Stimulated activated naive CD8-positive, alpha-beta T cell treated with anti-CD3 and anti-CD28 coated beads, Interleukin-15, Interleukin-2, amounts not matched to agents 100 ng/mL and 50 ng/mL, for 24 hours (primary cell): ENCODE results near the gene C2CD3.
"Not testable (repeated sequence)": the region's sequence is repeated elsewhere in the genome, so short reads cannot be mapped to it uniquely, and the experiment has no call there.

Experiments
- H3K27ac Mint-ChIP-seq: one replicate; pipeline ENCODE4 v1.8.0; 2021; ENCODE audit warnings: mild to moderate bottlenecking, mixed read lengths
- H3K27me3 Mint-ChIP-seq: one replicate; pipeline ENCODE4 v1.8.0; 2021; ENCODE audit warnings: mixed read lengths
- H3K36me3 Mint-ChIP-seq: one replicate; pipeline ENCODE4 v1.8.0; 2021; ENCODE audit warnings: low read depth, mixed read lengths
- H3K4me1 Mint-ChIP-seq: one replicate; pipeline ENCODE4 v1.8.0; 2021; ENCODE audit warnings: low read depth, mixed read lengths
- H3K4me3 Mint-ChIP-seq: one replicate; pipeline ENCODE4 v1.8.0; 2021; ENCODE audit warnings: mild to moderate bottlenecking, mixed read lengths
- H3K9me3 Mint-ChIP-seq: one replicate; pipeline ENCODE4 v1.8.0; 2021; ENCODE audit warnings: mixed read lengths

Gene C2CD3

DNA sequence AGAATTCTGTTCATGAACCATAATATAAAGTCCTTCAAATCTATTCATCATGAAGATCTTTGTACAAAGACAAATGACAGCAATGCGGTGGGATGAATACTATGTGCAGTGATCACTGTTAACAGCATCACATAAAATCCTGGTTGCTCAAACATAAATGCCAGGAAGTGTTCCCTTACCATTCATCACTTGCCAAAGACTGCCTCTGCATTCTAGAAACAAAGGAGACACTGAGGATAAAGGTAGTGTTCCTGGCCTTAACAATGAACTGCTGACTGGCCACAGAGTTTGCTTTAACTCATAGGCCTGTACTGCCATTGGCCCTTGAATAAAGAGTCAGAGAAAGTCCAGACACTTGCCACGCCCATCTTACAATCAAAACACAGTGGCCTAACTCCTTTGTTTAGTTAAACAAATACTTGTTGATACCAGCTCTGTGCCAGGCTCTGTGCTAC, 29.5 kb downstream of the C2CD3 start:
- Mint-ChIP-seq H3K36me3 (peaks cover 30% of the 10 kb centered on the region), H3K4me3 (no peak overlapping the region), H3K4me1 (no peaks in the 10 kb centered on the region), H3K9me3 (no peaks in the 10 kb centered on the region), H3K27me3 (no peaks in the 10 kb centered on the region), H3K27ac (no peak overlapping the region)

DNA sequence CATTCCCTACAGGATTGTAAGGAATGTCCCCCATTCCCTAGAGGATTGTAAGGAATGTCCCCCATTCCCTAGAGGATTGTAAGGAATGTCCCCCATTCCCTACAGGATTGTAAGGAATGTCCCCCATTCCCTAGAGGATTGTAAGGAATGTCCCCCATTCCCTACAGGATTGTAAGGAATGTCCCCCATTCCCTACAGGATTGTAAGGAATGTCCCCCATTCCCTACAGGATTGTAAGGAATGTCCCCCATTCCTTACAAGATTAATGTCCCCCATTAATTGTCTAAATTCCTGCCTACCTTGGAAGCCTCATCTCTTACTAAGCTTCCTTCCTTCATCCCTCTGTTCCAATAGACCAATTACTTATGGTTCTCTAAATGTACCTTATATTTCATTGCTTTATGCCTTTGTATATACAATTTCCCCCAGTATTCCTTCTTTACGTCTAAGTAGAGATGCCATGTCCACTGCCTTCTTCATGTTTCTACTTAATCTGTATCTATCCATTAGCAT, 30.8 kb downstream of the C2CD3 start:
- H3K27me3 Mint-ChIP-seq, H3K4me1 Mint-ChIP-seq, H3K27ac Mint-ChIP-seq, H3K4me3 Mint-ChIP-seq, H3K9me3 Mint-ChIP-seq: not testable (repeated sequence)
- H3K36me3 Mint-ChIP-seq: peaks cover 32% of the 10 kb centered on the region

DNA sequence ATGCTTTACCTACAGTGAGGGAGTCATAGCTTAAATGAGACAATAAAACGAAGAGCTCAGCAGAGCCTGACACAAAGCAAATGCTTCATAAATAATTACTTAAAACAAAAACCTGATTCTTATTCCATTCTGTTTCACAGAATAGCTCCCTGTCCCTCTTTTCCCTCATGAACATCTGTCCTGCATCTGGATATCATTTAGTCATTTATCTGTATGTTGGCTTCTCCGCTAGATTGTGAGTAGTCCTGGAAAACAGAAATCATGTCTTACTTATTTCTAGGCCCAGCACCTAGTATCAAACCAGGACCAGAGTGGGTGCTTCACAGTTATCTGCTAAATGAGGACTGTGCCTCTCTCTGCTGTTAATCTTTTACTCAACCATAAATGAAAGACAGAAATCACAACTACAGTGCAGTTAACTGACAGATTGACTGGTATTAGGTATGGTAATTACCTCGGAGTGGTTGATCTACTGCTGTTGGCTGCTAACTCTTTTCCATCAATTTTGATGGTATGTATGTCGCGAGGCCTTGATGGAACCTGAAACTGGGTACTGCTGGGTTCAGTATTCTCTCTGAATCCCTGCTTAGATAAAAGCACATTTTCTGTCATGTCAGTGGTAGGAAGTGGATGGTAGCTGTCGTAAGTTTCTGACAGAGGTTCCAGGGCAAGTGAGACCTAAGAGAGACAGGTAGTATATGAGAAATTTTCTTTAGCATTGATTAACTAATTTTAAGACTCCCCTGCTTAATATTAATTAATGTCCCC, 31.5 kb downstream of the C2CD3 start:
- no peaks in the 10 kb centered on the region for H3K4me1 Mint-ChIP-seq
- no peaks in the 10 kb centered on the region for H3K27me3 Mint-ChIP-seq
- H3K27ac Mint-ChIP-seq: no peak overlapping the region
- H3K36me3 Mint-ChIP-seq: peaks cover 31% of the 10 kb centered on the region
- no peaks in the 10 kb centered on the region for H3K9me3 Mint-ChIP-seq
- no peak overlapping the region for H3K4me3 Mint-ChIP-seq

DNA sequence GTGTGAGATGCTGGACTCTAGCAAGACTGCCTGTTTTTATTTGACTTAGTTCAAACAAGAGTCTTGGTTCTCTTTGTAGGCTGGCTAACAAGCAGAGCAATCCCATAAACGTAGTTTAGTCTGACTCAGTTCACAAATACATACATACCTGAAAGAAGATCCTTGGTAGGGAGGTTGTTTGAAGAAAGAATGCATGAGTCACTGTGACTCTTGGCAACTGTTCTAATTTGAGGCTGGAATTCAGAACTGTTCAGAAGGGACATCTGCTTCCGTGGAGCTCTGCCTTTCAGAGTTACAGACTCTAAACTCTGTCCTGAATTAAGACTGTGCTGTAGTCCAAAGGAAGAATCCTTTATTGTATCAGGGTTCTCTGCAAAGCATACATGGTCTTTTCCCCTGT, 32.2 kb downstream of the C2CD3 start:
- Mint-ChIP-seq H3K9me3 (no peaks in the 10 kb centered on the region), H3K27me3 (no peaks in the 10 kb centered on the region), H3K36me3 (peaks cover 36% of the 10 kb centered on the region), H3K27ac (no peak overlapping the region), H3K4me1 (no peaks in the 10 kb centered on the region), H3K4me3 (no peak overlapping the region)

DNA sequence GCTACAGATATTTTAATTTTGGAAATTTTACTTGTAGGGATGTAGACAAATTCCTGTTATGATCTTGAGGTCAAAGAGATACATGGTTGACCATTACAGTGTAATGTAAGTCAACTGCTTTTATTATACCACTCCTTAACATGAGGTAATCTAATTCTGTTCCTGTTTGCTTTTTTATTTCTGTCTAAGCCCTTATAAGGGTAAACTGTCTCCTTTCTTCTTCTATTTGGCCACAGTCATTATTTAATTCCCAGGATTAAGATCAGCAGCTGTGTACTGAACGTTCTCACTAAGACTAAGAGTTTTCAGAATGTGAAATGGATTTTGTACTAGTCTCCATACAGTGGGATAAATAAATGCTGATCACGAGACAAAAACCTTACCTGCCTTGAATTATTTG, 32.8 kb downstream of the C2CD3 start:
- H3K27me3 Mint-ChIP-seq: no peaks in the 10 kb centered on the region
- no peaks in the 10 kb centered on the region for H3K9me3 Mint-ChIP-seq
- no peak overlapping the region for H3K4me3 Mint-ChIP-seq
- peaks cover 39% of the 10 kb centered on the region for H3K36me3 Mint-ChIP-seq
- H3K4me1 Mint-ChIP-seq: no peaks in the 10 kb centered on the region
- H3K27ac Mint-ChIP-seq: no peak overlapping the region

DNA sequence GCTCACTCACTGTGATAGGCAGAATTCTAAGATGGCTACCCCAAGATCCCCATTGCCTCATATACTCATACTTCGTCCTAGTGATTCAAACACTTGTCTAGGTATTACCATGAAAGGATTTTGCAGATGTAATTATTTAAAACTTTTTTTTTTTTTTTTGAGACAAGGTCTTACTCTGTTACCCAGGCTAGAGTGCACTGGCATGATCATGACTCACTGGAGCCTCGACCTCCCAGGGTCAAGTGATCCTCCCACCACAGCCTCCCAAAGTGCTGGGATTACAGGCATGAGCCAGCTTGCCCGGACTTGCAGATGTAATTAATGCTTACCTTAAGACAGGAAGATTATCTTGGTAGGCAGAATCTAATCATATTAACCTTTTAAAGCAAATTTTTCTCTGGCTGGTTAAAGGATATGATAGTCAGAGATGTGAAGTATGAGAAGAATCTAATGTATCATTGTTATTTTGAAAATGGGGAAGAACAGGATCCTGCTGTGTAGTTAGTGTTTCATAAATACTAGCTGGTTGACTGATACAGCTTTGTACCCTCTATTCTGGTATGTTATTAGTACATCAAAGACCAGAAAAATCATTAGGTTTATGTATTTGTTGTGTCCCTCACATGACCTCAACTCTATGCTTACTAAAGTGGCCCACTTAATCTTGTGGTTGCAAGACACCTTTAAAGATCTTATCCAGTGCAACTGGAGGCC, 35.5 kb downstream of the C2CD3 start:
- H3K27me3 Mint-ChIP-seq: no peaks in the 10 kb centered on the region
- H3K27ac Mint-ChIP-seq: no peak overlapping the region
- H3K36me3 Mint-ChIP-seq: peaks cover 66% of the 10 kb centered on the region
- H3K9me3 Mint-ChIP-seq: no peaks in the 10 kb centered on the region
- H3K4me3 Mint-ChIP-seq: no peak overlapping the region
- no peaks in the 10 kb centered on the region for H3K4me1 Mint-ChIP-seq

DNA sequence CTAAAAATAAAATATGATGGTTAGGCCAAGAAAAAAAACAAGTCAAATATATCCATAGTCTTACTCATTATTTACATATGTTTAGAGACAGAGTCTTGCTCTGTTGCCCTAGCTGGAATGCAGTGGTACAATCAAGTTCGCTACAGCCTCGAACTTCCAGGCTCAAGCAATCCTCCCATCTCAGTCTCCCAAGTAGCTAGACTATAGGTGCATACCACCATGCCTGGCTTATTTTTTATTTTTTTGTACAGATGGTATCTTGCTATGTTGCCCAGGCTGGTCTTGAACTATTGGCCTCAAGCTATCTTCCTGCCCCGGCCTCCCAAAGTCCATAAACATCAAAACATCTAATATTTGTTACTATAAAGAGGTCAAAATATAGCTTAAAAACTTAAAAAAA, 36.1 kb downstream of the C2CD3 start:
- Mint-ChIP-seq H3K27ac (no peak overlapping the region), H3K36me3 (peaks cover 67% of the 10 kb centered on the region), H3K4me1 (no peaks in the 10 kb centered on the region), H3K27me3 (no peaks in the 10 kb centered on the region), H3K4me3 (no peak overlapping the region), H3K9me3 (no peaks in the 10 kb centered on the region)

DNA sequence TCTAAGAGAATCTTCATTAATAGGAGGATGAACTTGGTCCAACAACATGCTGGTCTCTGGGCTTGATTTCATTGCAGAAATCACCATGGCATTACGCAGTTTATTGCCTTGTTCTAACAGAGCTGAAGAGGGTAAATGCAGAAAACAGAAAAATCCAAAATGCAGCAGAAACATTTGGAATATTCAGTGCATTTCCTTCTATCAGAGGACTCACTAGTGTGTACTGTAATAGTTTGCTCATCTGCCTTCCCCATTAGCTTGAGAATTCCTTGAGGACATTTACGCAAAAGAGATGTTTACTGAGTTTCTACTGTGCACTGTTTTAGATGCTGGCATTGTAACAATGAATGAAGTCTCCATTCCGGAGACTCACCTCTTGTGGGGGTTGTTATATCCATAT, 37.4 kb downstream of the C2CD3 start:
- no peaks in the 10 kb centered on the region for H3K9me3 Mint-ChIP-seq
- no peak overlapping the region for H3K27ac Mint-ChIP-seq
- no peaks in the 10 kb centered on the region for H3K4me1 Mint-ChIP-seq
- H3K27me3 Mint-ChIP-seq: no peaks in the 10 kb centered on the region
- no peak overlapping the region for H3K4me3 Mint-ChIP-seq
- H3K36me3 Mint-ChIP-seq: peaks cover 60% of the 10 kb centered on the region

DNA sequence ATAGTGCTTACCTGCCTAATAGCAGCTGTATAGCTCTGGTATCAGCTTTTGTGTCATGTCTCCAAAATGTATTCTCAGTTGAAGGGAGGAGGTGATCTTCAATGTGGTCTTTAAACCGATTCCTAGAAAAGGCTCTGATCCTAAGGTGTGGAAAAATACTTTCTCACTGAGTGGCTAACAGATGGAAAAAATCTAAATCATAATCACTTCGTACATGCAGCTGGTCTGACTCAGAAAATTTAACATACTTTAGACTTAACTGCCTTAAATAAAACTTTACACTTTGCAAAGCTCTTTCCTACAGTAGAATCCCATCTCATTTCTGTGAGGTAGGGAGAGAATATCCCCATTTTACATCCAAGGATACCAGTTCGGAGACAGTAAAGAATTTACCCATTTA, 38.0 kb downstream of the C2CD3 start:
- H3K4me1 Mint-ChIP-seq: no peaks in the 10 kb centered on the region
- peaks cover 54% of the 10 kb centered on the region for H3K36me3 Mint-ChIP-seq
- no peak overlapping the region for H3K4me3 Mint-ChIP-seq
- no peaks in the 10 kb centered on the region for H3K27me3 Mint-ChIP-seq
- H3K27ac Mint-ChIP-seq: no peak overlapping the region
- no peaks in the 10 kb centered on the region for H3K9me3 Mint-ChIP-seq

DNA sequence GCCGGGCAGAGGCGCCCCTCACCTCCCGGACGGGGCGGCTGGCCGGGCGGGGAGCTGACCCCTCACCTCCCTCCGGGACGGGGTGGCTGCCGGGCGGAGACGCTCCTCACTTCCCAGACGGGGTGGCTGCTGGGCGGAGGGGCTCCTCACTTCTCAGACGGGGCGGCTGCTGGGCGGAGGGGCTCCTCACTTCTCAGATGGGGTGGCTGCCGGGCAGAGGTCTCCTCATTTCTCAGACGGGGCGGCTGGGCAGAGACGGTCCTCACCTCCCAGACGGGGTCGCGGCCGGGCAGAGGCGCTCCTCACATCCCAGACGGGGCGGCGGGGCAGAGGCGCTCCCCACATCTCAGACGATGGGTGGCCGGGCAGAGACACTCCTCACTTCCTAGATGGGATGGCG, 41.7 kb downstream of the C2CD3 start:
- H3K9me3 Mint-ChIP-seq, H3K27ac Mint-ChIP-seq, H3K4me1 Mint-ChIP-seq: not testable (repeated sequence)

DNA sequence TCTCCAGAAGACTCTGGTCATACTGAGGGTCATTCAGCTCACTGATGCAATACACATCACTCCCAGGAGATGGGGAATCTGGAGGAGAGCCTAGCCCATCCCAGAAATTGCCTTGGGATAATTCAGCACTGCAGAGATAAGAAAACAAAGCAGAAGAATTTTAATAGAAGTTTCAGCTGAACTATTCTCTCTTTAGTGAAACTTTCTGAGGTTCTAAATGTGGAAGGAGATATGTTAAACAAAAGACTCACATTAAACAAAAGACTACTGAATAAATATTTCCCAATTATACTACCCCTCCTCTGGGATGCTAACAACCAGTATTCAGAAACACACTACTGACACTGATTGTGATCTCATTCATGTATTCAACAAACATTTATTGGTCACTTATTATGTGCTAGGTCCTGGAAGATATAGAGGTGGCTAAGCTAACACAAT, 47.8 kb downstream of the C2CD3 start:
- H3K9me3 Mint-ChIP-seq: no peaks in the 10 kb centered on the region
- H3K27ac Mint-ChIP-seq: no peak overlapping the region
- no peak overlapping the region for H3K4me3 Mint-ChIP-seq
- no peaks in the 10 kb centered on the region for H3K4me1 Mint-ChIP-seq
- no peaks in the 10 kb centered on the region for H3K27me3 Mint-ChIP-seq
- peaks cover 29% of the 10 kb centered on the region for H3K36me3 Mint-ChIP-seq

More for the DNA sequence above, 41.7 kb downstream of the C2CD3 start:
- H3K4me3 Mint-ChIP-seq, H3K27me3 Mint-ChIP-seq: not testable (repeated sequence)
- H3K36me3 Mint-ChIP-seq: peaks cover 40% of the 10 kb centered on the region

DNA sequence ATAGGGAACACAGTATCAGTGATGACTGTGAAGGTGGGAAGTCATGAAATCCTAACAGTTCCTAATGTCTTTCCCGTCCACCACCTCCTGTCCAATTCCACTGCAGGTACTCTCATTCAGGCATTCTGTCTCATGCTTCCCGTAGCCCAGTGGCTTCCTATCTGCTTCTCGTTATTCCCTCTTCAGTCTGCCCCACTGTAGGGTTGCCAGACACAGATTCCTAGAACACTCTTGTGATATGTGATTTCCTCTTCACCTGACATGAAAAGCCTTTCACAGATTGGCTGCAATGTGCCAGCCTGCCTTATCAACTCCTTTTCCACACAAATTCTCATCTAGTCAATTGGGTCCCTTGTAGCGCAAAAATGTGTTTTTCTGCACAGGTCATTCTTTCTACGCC, 49.0 kb downstream of the C2CD3 start:
- Mint-ChIP-seq H3K36me3 (peaks cover 29% of the 10 kb centered on the region), H3K27ac (no peak overlapping the region), H3K9me3 (no peaks in the 10 kb centered on the region)

DNA sequence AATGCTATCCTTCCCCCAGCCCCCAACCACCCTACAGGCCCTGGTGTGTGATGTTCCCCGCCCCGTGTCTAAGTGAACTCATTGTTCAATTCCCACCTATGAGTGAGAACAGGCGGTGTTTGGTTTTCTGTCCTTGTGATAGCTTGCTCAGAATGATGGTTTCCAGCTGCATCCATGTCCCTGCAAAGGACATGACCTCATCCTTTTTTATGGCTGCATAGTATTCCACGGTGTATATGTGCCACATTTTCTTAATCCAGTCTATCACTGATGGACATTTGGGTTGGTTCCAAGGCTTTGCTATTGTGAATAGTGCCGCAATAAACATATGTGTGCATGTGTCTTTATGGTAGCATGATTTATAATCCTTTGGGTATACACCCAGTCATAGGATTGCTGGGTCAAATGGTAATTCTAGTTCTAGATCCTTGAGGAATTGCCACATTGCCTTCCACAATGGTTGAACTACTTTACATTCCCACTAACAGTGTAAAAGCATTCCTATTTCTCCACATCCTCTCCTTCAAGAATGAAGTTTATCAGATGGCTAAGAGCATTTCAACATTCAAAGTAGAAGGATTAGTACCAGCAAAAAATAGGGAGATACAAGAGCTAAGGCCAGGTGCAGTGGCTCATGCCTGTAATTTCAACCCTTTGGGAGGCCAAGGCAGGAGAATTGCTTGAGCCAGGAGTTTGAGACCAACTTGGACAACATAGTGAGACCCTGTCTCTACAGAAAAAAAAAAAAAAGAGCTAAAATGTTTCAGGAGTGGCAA, 50.4 kb downstream of the C2CD3 start:
- H3K9me3 Mint-ChIP-seq, H3K27ac Mint-ChIP-seq, H3K4me3 Mint-ChIP-seq, H3K27me3 Mint-ChIP-seq, H3K4me1 Mint-ChIP-seq: not testable (repeated sequence)
- H3K36me3 Mint-ChIP-seq: peaks cover 41% of the 10 kb centered on the region

More for the DNA sequence above, 49.0 kb downstream of the C2CD3 start:
- Mint-ChIP-seq H3K4me3 (no peak overlapping the region), H3K4me1 (no peaks in the 10 kb centered on the region), H3K27me3 (no peaks in the 10 kb centered on the region)

DNA sequence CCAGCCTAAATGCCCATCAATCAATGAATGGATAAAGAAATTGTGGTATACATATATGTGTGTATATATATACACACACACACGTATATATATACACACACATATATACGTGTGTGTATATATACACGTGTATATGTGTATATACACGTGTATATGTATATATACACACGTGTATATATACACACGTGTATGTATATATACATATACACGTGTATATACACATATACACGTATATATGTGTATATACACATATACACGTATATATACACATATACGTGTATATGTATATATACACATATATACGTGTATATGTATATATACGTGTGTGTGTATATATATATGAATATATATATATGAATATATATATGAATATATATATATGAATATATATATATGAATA, 54.1 kb downstream of the C2CD3 start:
- peaks cover 66% of the 10 kb centered on the region for H3K36me3 Mint-ChIP-seq
- no peak overlapping the region for H3K4me3 Mint-ChIP-seq
- no peak overlapping the region for H3K27ac Mint-ChIP-seq
- peaks cover 6% of the 10 kb centered on the region for H3K9me3 Mint-ChIP-seq
- no peaks in the 10 kb centered on the region for H3K4me1 Mint-ChIP-seq
- H3K27me3 Mint-ChIP-seq: no peaks in the 10 kb centered on the region

DNA sequence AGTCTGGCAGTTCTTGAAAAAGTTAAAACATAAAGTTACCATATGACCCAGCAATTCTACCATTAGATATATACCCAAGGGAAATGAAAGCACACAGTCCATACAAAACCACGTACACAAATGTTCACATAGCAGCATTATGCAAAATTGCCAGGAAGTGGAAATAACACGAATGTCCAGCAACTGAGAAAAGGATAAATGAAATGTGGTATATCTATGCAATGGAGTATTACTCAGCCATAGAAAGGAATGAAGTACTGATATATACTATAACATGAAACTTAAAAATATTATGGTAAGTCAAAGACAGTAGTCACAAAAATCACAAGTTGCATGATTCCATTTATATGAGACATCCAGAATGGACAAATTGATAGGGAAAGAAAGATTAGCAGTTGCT, 57.9 kb downstream of the C2CD3 start:
- peaks cover 60% of the 10 kb centered on the region for H3K36me3 Mint-ChIP-seq

More for the DNA sequence above, 57.9 kb downstream of the C2CD3 start:
- Mint-ChIP-seq H3K9me3 (peaks cover 6% of the 10 kb centered on the region), H3K4me3 (no peak overlapping the region), H3K27ac (no peak overlapping the region), H3K27me3 (no peaks in the 10 kb centered on the region), H3K4me1 (no peaks in the 10 kb centered on the region)
